HG02970 (cell line): ENCODE data around the gene ATE1.
"Not testable (repeated sequence)": the region's sequence is repeated elsewhere in the genome, so short reads cannot be mapped to it uniquely, and the experiment has no call there.

Experiments
- ATAC-seq: cut with Tn5 transposase; IDR thresholded peaks from one replicate; pipeline ENCODE4 v1.9.1; 2021; ENCODE audit warnings: mild to moderate bottlenecking, moderate library complexity, moderate number of reproducible peaks; ENCODE audit not compliant: unreplicated experiment, low FRiP score

ATE1 gene

GRCh38 chr10:121797490-121797889 is 130.3 kb downstream of the ATE1 start:
- no peak for ATAC-seq

GRCh38 chr10:121796342-121796741 is 131.5 kb downstream of the ATE1 start:
- no peak for ATAC-seq

- no peak for ATAC-seq
These were observed 135.6 kb downstream of the ATE1 start for GRCh38 chr10:121792198-121792597.

GRCh38 chr10:121791761-121792160 is 136.1 kb downstream of the ATE1 start:
- ATAC-seq, result no peak

- no peak for ATAC-seq
These were observed 139.1 kb downstream of the ATE1 start for GRCh38 chr10:121788717-121789116.

GRCh38 chr10:121788115-121788514 is 139.7 kb downstream of the ATE1 start:
- no peak for ATAC-seq

- no peak for ATAC-seq
These were observed 140.7 kb downstream of the ATE1 start for GRCh38 chr10:121787169-121787568.

- no peak for ATAC-seq
These were observed 144.0 kb downstream of the ATE1 start for GRCh38 chr10:121783782-121784372.

GRCh38 chr10:121781101-121781500 is 146.7 kb downstream of the ATE1 start:
- ATAC-seq, result no peak

GRCh38 chr10:121774813-121775212 is 153.0 kb downstream of the ATE1 start:
- no peak for ATAC-seq

- no peak for ATAC-seq
These were observed 153.4 kb downstream of the ATE1 start for GRCh38 chr10:121774404-121774803.

- ATAC-seq, result no peak
These were observed 154.9 kb downstream of the ATE1 start for GRCh38 chr10:121772884-121773283.

- no peak for ATAC-seq
These were observed 155.4 kb downstream of the ATE1 start for GRCh38 chr10:121772406-121772805.

GRCh38 chr10:121771966-121772365 is 155.9 kb downstream of the ATE1 start:
- no peak for ATAC-seq

GRCh38 chr10:121766426-121766825 is 161.4 kb downstream of the ATE1 start:
- no peak for ATAC-seq

GRCh38 chr10:121765204-121765603 is 162.6 kb downstream of the ATE1 start:
- no peak for ATAC-seq

- no peak for ATAC-seq
These were observed 163.4 kb downstream of the ATE1 start for GRCh38 chr10:121764233-121764942.

GRCh38 chr10:121757241-121757640 is 170.6 kb downstream of the ATE1 start:
- not testable (repeated sequence) for ATAC-seq

- not testable (repeated sequence) for ATAC-seq
These were observed 172.3 kb downstream of the ATE1 start for GRCh38 chr10:121755496-121755895.

- no peak for ATAC-seq
These were observed 173.2 kb downstream of the ATE1 start for GRCh38 chr10:121754666-121755065.

GRCh38 chr10:121753726-121754476 is 173.9 kb downstream of the ATE1 start:
- ATAC-seq, result peak; percentile 87
